Measurements from ENCODE around the gene UGGT1. TPM values are rescaled to one million over a fixed set of nuclear protein-coding genes. Genes with fewer than 3 reads are reported as not detected.

UGGT1 gene
- total RNA-seq, 1 experiment from 2014 or later = 77.5 TPM

- POLR2A ChIA-PET = no interaction called here
- intact Hi-C loops (cut with micrococcal nuclease; ENCODE audit: unreplicated experiment) = no loop called here
- H3K27me3 Mint-ChIP-seq (ENCODE audit: insufficient read depth, unreplicated experiment) = no peaks in the 10 kb centered on the region
Measured at GRCh38 chr2:128157644-128158043, 66.6 kb downstream of the UGGT1 start.

GRCh38 chr2:128158176-128158575, 67.2 kb downstream of the UGGT1 start:
- Histone ChIP-seq H3K27me3 (replicated peaks; ENCODE audit: control insufficient read depth, insufficient read depth, low read length) (no peaks in the 10 kb centered on the region), H3K36me3 (ENCODE audit: control insufficient read depth, insufficient read depth, low read length) (peaks cover 1% of the 10 kb centered on the region), H3K4me1 (no peaks in the 10 kb centered on the region), H3K4me3 (ENCODE audit: low read depth, low read length) (no peak overlapping the region), H3K9me3 (no peaks in the 10 kb centered on the region)
- CTCF ChIA-PET = no interaction called here
- POLR2A ChIA-PET = no interaction called here
- Mint-ChIP-seq H3K9me3 (ENCODE audit: unreplicated experiment) (no peaks in the 10 kb centered on the region), H3K36me3 (ENCODE audit: insufficient read depth, unreplicated experiment) (peaks cover 35% of the 10 kb centered on the region), H3K4me1 (ENCODE audit: low read depth, unreplicated experiment) (no peaks in the 10 kb centered on the region), H3K27ac (ENCODE audit: unreplicated experiment) (no peak overlapping the region), H3K27me3 (ENCODE audit: insufficient read depth, unreplicated experiment) (no peaks in the 10 kb centered on the region), H3K4me3 (ENCODE audit: unreplicated experiment) (no peak overlapping the region)
- no TSS peak for BruUV-seq (replicated peaks)
- DNase-seq = no peak
- no peak for TF ChIP-seq CTCF (IDR thresholded peaks at IDR 0.05; ENCODE audit: insufficient read depth in 1 of 2, low read depth in 1 of 2, low read length in 1 of 2, severe bottlenecking in 1 of 2, unreplicated experiment in 1 of 2)
- intact Hi-C loops (cut with micrococcal nuclease; ENCODE audit: unreplicated experiment) = no loop called here

More at GRCh38 chr2:128157644-128158043, 66.6 kb downstream of the UGGT1 start:
- BruUV-seq (replicated peaks) = no TSS peak
- Histone ChIP-seq H3K4me3 (ENCODE audit: low read depth, low read length) (no peak overlapping the region), H3K36me3 (ENCODE audit: control insufficient read depth, insufficient read depth, low read length) (peaks cover 1% of the 10 kb centered on the region), H3K9me3 (no peaks in the 10 kb centered on the region), H3K4me1 (no peaks in the 10 kb centered on the region), H3K27me3 (replicated peaks; ENCODE audit: control insufficient read depth, insufficient read depth, low read length) (no peaks in the 10 kb centered on the region)
- H3K4me3 Mint-ChIP-seq (ENCODE audit: unreplicated experiment) = no peak overlapping the region
- CTCF ChIA-PET = no interaction called here
- H3K4me1 Mint-ChIP-seq (ENCODE audit: low read depth, unreplicated experiment) = no peaks in the 10 kb centered on the region
- DNase-seq = no peak
- no peak for TF ChIP-seq CTCF (IDR thresholded peaks at IDR 0.05; ENCODE audit: insufficient read depth in 1 of 2, low read depth in 1 of 2, low read length in 1 of 2, severe bottlenecking in 1 of 2, unreplicated experiment in 1 of 2)
- H3K9me3 Mint-ChIP-seq (ENCODE audit: unreplicated experiment) = no peaks in the 10 kb centered on the region
- H3K27ac Mint-ChIP-seq (ENCODE audit: unreplicated experiment) = no peak overlapping the region
- peaks cover 35% of the 10 kb centered on the region for H3K36me3 Mint-ChIP-seq (ENCODE audit: insufficient read depth, unreplicated experiment)

GRCh38 chr2:128159437-128159836, 68.4 kb downstream of the UGGT1 start:
- TF ChIP-seq CTCF (IDR thresholded peaks at IDR 0.05; ENCODE audit: insufficient read depth in 1 of 2, low read depth in 1 of 2, low read length in 1 of 2, severe bottlenecking in 1 of 2, unreplicated experiment in 1 of 2) = no peak
- Histone ChIP-seq H3K4me3 (ENCODE audit: low read depth, low read length) (no peak overlapping the region), H3K9me3 (no peaks in the 10 kb centered on the region), H3K27me3 (replicated peaks; ENCODE audit: control insufficient read depth, insufficient read depth, low read length) (no peaks in the 10 kb centered on the region), H3K4me1 (no peaks in the 10 kb centered on the region), H3K36me3 (ENCODE audit: control insufficient read depth, insufficient read depth, low read length) (peaks cover 1% of the 10 kb centered on the region)
- BruUV-seq (replicated peaks) = no TSS peak
- ChIA-PET CTCF (no interaction called here), POLR2A (no interaction called here)
- intact Hi-C loops (cut with micrococcal nuclease; ENCODE audit: unreplicated experiment) = no loop called here
- no peaks in the 10 kb centered on the region for H3K9me3 Mint-ChIP-seq (ENCODE audit: unreplicated experiment)
- no peak overlapping the region for H3K4me3 Mint-ChIP-seq (ENCODE audit: unreplicated experiment)
- DNase-seq = no peak
- peaks cover 31% of the 10 kb centered on the region for H3K36me3 Mint-ChIP-seq (ENCODE audit: insufficient read depth, unreplicated experiment)
- H3K4me1 Mint-ChIP-seq (ENCODE audit: low read depth, unreplicated experiment) = no peaks in the 10 kb centered on the region
- no peaks in the 10 kb centered on the region for H3K27me3 Mint-ChIP-seq (ENCODE audit: insufficient read depth, unreplicated experiment)
- no peak overlapping the region for H3K27ac Mint-ChIP-seq (ENCODE audit: unreplicated experiment)
